Measurements from ENCODE around the gene RARS2. TPM values are rescaled to one million over a fixed set of nuclear protein-coding genes. Genes with fewer than 3 reads are reported as not detected.

The RARS2 gene, protein sequence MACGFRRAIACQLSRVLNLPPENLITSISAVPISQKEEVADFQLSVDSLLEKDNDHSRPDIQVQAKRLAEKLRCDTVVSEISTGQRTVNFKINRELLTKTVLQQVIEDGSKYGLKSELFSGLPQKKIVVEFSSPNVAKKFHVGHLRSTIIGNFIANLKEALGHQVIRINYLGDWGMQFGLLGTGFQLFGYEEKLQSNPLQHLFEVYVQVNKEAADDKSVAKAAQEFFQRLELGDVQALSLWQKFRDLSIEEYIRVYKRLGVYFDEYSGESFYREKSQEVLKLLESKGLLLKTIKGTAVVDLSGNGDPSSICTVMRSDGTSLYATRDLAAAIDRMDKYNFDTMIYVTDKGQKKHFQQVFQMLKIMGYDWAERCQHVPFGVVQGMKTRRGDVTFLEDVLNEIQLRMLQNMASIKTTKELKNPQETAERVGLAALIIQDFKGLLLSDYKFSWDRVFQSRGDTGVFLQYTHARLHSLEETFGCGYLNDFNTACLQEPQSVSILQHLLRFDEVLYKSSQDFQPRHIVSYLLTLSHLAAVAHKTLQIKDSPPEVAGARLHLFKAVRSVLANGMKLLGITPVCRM
- polyA plus RNA-seq (2012; ENCODE audit: insufficient read length, low read depth): 18.9 TPM

- peak; percentile 96 for TF ChIP-seq POLR2AphosphoS5 (IDR thresholded peaks at IDR 0.05; ENCODE audit: low read depth, low read length)
- TF ChIP-seq, protein P1, sequence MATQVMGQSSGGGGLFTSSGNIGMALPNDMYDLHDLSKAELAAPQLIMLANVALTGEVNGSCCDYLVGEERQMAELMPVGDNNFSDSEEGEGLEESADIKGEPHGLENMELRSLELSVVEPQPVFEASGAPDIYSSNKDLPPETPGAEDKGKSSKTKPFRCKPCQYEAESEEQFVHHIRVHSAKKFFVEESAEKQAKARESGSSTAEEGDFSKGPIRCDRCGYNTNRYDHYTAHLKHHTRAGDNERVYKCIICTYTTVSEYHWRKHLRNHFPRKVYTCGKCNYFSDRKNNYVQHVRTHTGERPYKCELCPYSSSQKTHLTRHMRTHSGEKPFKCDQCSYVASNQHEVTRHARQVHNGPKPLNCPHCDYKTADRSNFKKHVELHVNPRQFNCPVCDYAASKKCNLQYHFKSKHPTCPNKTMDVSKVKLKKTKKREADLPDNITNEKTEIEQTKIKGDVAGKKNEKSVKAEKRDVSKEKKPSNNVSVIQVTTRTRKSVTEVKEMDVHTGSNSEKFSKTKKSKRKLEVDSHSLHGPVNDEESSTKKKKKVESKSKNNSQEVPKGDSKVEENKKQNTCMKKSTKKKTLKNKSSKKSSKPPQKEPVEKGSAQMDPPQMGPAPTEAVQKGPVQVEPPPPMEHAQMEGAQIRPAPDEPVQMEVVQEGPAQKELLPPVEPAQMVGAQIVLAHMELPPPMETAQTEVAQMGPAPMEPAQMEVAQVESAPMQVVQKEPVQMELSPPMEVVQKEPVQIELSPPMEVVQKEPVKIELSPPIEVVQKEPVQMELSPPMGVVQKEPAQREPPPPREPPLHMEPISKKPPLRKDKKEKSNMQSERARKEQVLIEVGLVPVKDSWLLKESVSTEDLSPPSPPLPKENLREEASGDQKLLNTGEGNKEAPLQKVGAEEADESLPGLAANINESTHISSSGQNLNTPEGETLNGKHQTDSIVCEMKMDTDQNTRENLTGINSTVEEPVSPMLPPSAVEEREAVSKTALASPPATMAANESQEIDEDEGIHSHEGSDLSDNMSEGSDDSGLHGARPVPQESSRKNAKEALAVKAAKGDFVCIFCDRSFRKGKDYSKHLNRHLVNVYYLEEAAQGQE (IDR thresholded peaks at IDR 0.05; ENCODE audit: insufficient read depth in 1 of 2, low read depth in 2 of 2, low read length in 2 of 2): peak; percentile 10 to 44; a peak in 2 of 4 replicates
- peak; percentile 44; the same call in 1 of the 2 replicates for TF ChIP-seq SIN3A (IDR thresholded peaks at IDR 0.05; ENCODE audit: borderline replicate concordance, insufficient read depth, low read length)
- TF ChIP-seq TAF1 (IDR thresholded peaks at IDR 0.05; ENCODE audit: borderline replicate concordance, insufficient read depth, low read length): peak; percentile 95
- peak; percentile 37 for TF ChIP-seq FOXP2 (optimal IDR thresholded peaks at IDR 0.05; ENCODE audit: borderline replicate concordance, extremely low read depth, extremely low read length, insufficient read depth)
Observed at GRCh38 chr6:87589693-87590416, at the start of gene RARS2, which contains the start of gene ORC3. Gene RARS2, minus strand, starts transcription at chr6:87589987. Its CDS starts 30 bp downstream, at chr6:87589957. Gene ORC3, plus strand, starts transcription at chr6:87590135. Its CDS starts 34 bp downstream, at chr6:87590169.

- TF ChIP-seq TAF1 (IDR thresholded peaks at IDR 0.05; ENCODE audit: borderline replicate concordance, insufficient read depth, low read length) (no peak), SIN3A (IDR thresholded peaks at IDR 0.05; ENCODE audit: borderline replicate concordance, insufficient read depth, low read length) (no peak), POLR2AphosphoS5 (IDR thresholded peaks at IDR 0.05; ENCODE audit: low read depth, low read length) (no peak), FOXP2 (optimal IDR thresholded peaks at IDR 0.05; ENCODE audit: borderline replicate concordance, extremely low read depth, extremely low read length, insufficient read depth) (no peak)
- TF ChIP-seq, protein P1 (IDR thresholded peaks at IDR 0.05; ENCODE audit: insufficient read depth in 1 of 2, low read depth in 2 of 2, low read length in 2 of 2): no peak
Observed at GRCh38 chr6:87639373-87639772, 49.6 kb upstream of the RARS2 start.

DNA sequence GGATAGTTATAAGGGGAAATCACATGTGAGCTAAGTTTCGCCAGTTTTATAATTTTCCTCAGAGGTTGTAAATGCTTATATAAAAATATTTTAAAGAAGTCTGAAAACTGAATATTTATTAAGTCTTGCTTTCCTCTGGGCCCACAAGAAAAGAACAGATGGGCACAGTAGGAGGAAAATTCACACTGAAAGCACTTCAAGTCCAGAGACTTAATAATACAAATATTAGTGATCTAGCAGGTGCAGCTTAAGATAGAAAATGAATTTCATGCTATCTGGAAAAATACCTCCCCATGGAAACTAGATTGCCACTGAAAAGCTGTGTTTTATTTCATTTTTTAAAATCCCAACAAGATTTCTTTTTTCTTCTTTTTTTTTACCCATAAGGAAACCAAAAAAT, 47.3 kb upstream of the RARS2 start:
- TF ChIP-seq SIN3A (IDR thresholded peaks at IDR 0.05; ENCODE audit: borderline replicate concordance, insufficient read depth, low read length) (no peak), POLR2AphosphoS5 (IDR thresholded peaks at IDR 0.05; ENCODE audit: low read depth, low read length) (no peak), FOXP2 (optimal IDR thresholded peaks at IDR 0.05; ENCODE audit: borderline replicate concordance, extremely low read depth, extremely low read length, insufficient read depth) (no peak), TAF1 (IDR thresholded peaks at IDR 0.05; ENCODE audit: borderline replicate concordance, insufficient read depth, low read length) (no peak)
- TF ChIP-seq, protein P1 (IDR thresholded peaks at IDR 0.05; ENCODE audit: insufficient read depth in 1 of 2, low read depth in 2 of 2, low read length in 2 of 2): no peak

GRCh38 chr6:87636315-87636714, 46.5 kb upstream of the RARS2 start:
- TF ChIP-seq SIN3A (IDR thresholded peaks at IDR 0.05; ENCODE audit: borderline replicate concordance, insufficient read depth, low read length) (no peak), FOXP2 (optimal IDR thresholded peaks at IDR 0.05; ENCODE audit: borderline replicate concordance, extremely low read depth, extremely low read length, insufficient read depth) (no peak), TAF1 (IDR thresholded peaks at IDR 0.05; ENCODE audit: borderline replicate concordance, insufficient read depth, low read length) (no peak), POLR2AphosphoS5 (IDR thresholded peaks at IDR 0.05; ENCODE audit: low read depth, low read length) (no peak)
- TF ChIP-seq, protein P1 (IDR thresholded peaks at IDR 0.05; ENCODE audit: insufficient read depth in 1 of 2, low read depth in 2 of 2, low read length in 2 of 2): no peak

All from PFSK-1 (cell line).